ENCODE data around the gene NBPF4. TPM values are rescaled to one million over a fixed set of nuclear protein-coding genes. Genes with fewer than 3 reads are reported as not detected.

NBPF4 gene
- total RNA-seq, 1 experiment from 2014 or later: not detected

GRCh38 chr1:108194051-108194450 is 49.8 kb downstream of the NBPF4 start:
- H3K27me3 Mint-ChIP-seq (ENCODE audit: unreplicated experiment): no peaks in the 10 kb centered on the region
- intact Hi-C loops (cut with micrococcal nuclease; ENCODE audit: unreplicated experiment): no loop called here
- DNase-seq: no peak
- peaks cover 6% of the 10 kb centered on the region for H3K9me3 Mint-ChIP-seq (ENCODE audit: low read depth, unreplicated experiment)
- no TSS peak for BruUV-seq (replicated peaks)
- peaks cover 21% of the 10 kb centered on the region for H3K4me1 Mint-ChIP-seq (ENCODE audit: low read depth, unreplicated experiment)
- CTCF ChIA-PET: no interaction called here
- H3K36me3 Mint-ChIP-seq (ENCODE audit: insufficient read depth, unreplicated experiment): peaks cover 30% of the 10 kb centered on the region
- no peak overlapping the region for H3K27ac Mint-ChIP-seq (ENCODE audit: unreplicated experiment)
- H3K4me3 Mint-ChIP-seq (ENCODE audit: low read depth, unreplicated experiment): no peak overlapping the region
- TF ChIP-seq, protein P1, sequence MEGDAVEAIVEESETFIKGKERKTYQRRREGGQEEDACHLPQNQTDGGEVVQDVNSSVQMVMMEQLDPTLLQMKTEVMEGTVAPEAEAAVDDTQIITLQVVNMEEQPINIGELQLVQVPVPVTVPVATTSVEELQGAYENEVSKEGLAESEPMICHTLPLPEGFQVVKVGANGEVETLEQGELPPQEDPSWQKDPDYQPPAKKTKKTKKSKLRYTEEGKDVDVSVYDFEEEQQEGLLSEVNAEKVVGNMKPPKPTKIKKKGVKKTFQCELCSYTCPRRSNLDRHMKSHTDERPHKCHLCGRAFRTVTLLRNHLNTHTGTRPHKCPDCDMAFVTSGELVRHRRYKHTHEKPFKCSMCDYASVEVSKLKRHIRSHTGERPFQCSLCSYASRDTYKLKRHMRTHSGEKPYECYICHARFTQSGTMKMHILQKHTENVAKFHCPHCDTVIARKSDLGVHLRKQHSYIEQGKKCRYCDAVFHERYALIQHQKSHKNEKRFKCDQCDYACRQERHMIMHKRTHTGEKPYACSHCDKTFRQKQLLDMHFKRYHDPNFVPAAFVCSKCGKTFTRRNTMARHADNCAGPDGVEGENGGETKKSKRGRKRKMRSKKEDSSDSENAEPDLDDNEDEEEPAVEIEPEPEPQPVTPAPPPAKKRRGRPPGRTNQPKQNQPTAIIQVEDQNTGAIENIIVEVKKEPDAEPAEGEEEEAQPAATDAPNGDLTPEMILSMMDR (IDR thresholded peaks at IDR 0.05; ENCODE audit: unreplicated experiment): no peak

DNA sequence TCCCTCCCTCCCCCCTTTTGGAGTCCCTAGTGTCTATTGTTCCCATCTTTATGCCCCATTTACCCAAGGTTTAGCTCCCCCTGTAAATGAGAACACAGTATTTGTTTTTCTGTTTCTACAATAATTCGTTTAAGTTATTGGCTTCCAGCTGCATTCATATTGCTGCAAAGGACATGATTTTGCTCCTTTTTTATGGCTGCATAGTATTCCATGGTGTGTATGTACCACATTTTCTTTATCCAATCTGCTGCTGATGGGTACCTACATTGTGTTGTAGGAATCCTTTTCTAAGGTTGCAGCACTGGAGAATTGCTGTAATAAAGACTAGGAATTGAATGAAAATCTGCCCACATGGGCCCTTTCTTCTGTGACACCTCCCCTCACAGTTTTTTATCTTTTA is 50.5 kb downstream of the NBPF4 start:
- CTCF ChIA-PET: no interaction called here
- BruUV-seq (replicated peaks): no TSS peak

GRCh38 chr1:108192581-108192980 is 51.3 kb downstream of the NBPF4 start:
- peaks cover 6% of the 10 kb centered on the region for H3K9me3 Mint-ChIP-seq (ENCODE audit: low read depth, unreplicated experiment)

More for the DNA sequence above, 50.5 kb downstream of the NBPF4 start:
- no peaks in the 10 kb centered on the region for H3K27me3 Mint-ChIP-seq (ENCODE audit: unreplicated experiment)
- no peak for DNase-seq
- H3K27ac Mint-ChIP-seq (ENCODE audit: unreplicated experiment): no peak overlapping the region
- H3K4me3 Mint-ChIP-seq (ENCODE audit: low read depth, unreplicated experiment): no peak overlapping the region
- peaks cover 21% of the 10 kb centered on the region for H3K4me1 Mint-ChIP-seq (ENCODE audit: low read depth, unreplicated experiment)
- peaks cover 31% of the 10 kb centered on the region for H3K36me3 Mint-ChIP-seq (ENCODE audit: insufficient read depth, unreplicated experiment)
- peaks cover 6% of the 10 kb centered on the region for H3K9me3 Mint-ChIP-seq (ENCODE audit: low read depth, unreplicated experiment)
- TF ChIP-seq, protein P1 (IDR thresholded peaks at IDR 0.05; ENCODE audit: unreplicated experiment): no peak
- intact Hi-C loops (cut with micrococcal nuclease; ENCODE audit: unreplicated experiment): no loop called here

GRCh38 chr1:108190686-108191416 is 53.0 kb downstream of the NBPF4 start:
- Mint-ChIP-seq H3K36me3 (ENCODE audit: insufficient read depth, unreplicated experiment) (peaks cover 27% of the 10 kb centered on the region), H3K4me1 (ENCODE audit: low read depth, unreplicated experiment) (no peaks in the 10 kb centered on the region), H3K4me3 (ENCODE audit: low read depth, unreplicated experiment) (no peak overlapping the region), H3K27me3 (ENCODE audit: unreplicated experiment) (no peaks in the 10 kb centered on the region), H3K9me3 (ENCODE audit: low read depth, unreplicated experiment) (no peaks in the 10 kb centered on the region), H3K27ac (ENCODE audit: unreplicated experiment) (no peak overlapping the region)
- no peak for DNase-seq
- intact Hi-C loops (cut with micrococcal nuclease; ENCODE audit: unreplicated experiment): no loop called here
- CTCF ChIA-PET: no interaction called here
- no TSS peak for BruUV-seq (replicated peaks)
- TF ChIP-seq, protein P1 (IDR thresholded peaks at IDR 0.05; ENCODE audit: unreplicated experiment): no peak

More at GRCh38 chr1:108192581-108192980, 51.3 kb downstream of the NBPF4 start:
- intact Hi-C loops (cut with micrococcal nuclease; ENCODE audit: unreplicated experiment): no loop called here
- no TSS peak for BruUV-seq (replicated peaks)
- peaks cover 25% of the 10 kb centered on the region for H3K36me3 Mint-ChIP-seq (ENCODE audit: insufficient read depth, unreplicated experiment)
- no peak for DNase-seq
- H3K4me3 Mint-ChIP-seq (ENCODE audit: low read depth, unreplicated experiment): no peak overlapping the region
- CTCF ChIA-PET: no interaction called here
- peaks cover 14% of the 10 kb centered on the region for H3K4me1 Mint-ChIP-seq (ENCODE audit: low read depth, unreplicated experiment)
- H3K27me3 Mint-ChIP-seq (ENCODE audit: unreplicated experiment): no peaks in the 10 kb centered on the region
- no peak overlapping the region for H3K27ac Mint-ChIP-seq (ENCODE audit: unreplicated experiment)
- TF ChIP-seq, protein P1 (IDR thresholded peaks at IDR 0.05; ENCODE audit: unreplicated experiment): no peak

All from Calu3 (cell line).